ENCODE measurements around the gene SSTR3.

Gene SSTR3

GRCh38 chr22:37228106-37229011 lies 16.1 kb upstream of the SSTR3 start:
- no peak for DNase-seq

- DNase-seq, result no peak
Observed at GRCh38 chr22:37226514-37226913, 14.2 kb upstream of the SSTR3 start.

- DNase-seq, result no peak
Observed at GRCh38 chr22:37226087-37226486, 13.8 kb upstream of the SSTR3 start.

GRCh38 chr22:37225481-37225880 lies 13.2 kb upstream of the SSTR3 start:
- DNase-seq, result no peak

GRCh38 chr22:37224757-37225420 lies 12.6 kb upstream of the SSTR3 start:
- DNase-seq, result no peak

GRCh38 chr22:37223965-37224551 lies 11.8 kb upstream of the SSTR3 start:
- no peak for DNase-seq

- no peak for DNase-seq
Observed at GRCh38 chr22:37222440-37222971, 10.2 kb upstream of the SSTR3 start.

GRCh38 chr22:37221424-37222333 lies 9.4 kb upstream of the SSTR3 start:
- DNase-seq, result no peak

- no peak for DNase-seq
Observed at GRCh38 chr22:37220543-37220981, 8.3 kb upstream of the SSTR3 start.

- no peak for DNase-seq
Observed at GRCh38 chr22:37219533-37219932, 7.3 kb upstream of the SSTR3 start.

- no peak for DNase-seq
Observed at GRCh38 chr22:37218771-37219411, 6.6 kb upstream of the SSTR3 start.

GRCh38 chr22:37218399-37218770 lies 6.1 kb upstream of the SSTR3 start:
- no peak for DNase-seq

- no peak for DNase-seq
Observed at GRCh38 chr22:37215890-37216289, 3.6 kb upstream of the SSTR3 start.

GRCh38 chr22:37214731-37215030 lies 2.4 kb upstream of the SSTR3 start:
- no peak for DNase-seq

GRCh38 chr22:37213941-37214730 lies 1.9 kb upstream of the SSTR3 start:
- no peak for DNase-seq

- DNase-seq, result no peak
Observed at GRCh38 chr22:37213218-37213855, 1.1 kb upstream of the SSTR3 start.

GRCh38 chr22:37211866-37212173 lies 457 bp downstream of the SSTR3 start:
- DNase-seq, result no peak

GRCh38 chr22:37211075-37211865 lies 1.0 kb downstream of the SSTR3 start:
- DNase-seq, result no peak

- DNase-seq, result no peak
Observed at GRCh38 chr22:37210041-37210803, 2.1 kb downstream of the SSTR3 start.
